GM21360 (cell line): Measurements from ENCODE around the gene ENOX1.

Experiments used
- ATAC-seq: cut with Tn5 transposase; IDR thresholded peaks from one replicate; pipeline ENCODE4 v1.9.1; 2021; ENCODE audit warnings: mild to moderate bottlenecking, moderate library complexity; ENCODE audit not compliant: unreplicated experiment

The ENOX1 gene

DNA sequence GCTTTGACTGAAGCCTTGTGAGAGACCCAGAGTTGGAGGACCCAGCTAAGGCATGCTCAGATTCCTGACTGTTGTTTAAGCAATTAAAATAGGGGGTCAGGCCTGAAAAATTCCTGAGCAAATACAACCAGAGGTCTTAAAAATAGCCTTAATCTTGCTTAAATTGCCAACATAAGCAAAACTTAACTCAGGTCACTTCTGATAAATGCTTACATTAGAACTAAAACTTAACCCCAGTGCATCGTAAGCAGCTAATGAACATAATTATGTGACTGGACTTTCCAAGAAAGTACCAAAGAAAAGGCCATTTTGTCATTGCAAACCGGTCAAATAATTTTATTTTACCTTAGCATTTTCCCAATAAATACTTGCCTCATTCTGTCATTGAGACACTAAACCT is 294.5 kb downstream of the ENOX1 start:
- no peak for ATAC-seq

DNA sequence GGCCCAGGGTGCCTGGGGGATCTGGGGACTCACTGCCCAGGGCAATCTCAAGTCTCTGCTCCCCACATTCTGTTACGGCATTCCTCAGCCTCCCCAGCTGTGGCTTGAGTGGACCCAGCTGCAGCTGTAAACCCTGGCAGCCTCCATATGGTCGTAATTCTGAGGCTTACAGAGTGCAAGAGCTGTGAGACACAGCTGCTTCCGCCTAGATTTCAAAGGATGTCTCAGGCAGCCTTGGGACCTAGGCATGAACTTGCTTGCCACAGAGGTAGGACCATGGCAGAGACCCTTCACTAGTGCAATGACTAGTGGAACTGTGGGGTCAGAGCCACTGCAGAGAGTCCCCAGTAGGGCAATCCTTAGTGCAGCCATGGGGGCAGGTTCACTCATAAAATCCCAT is 297.5 kb downstream of the ENOX1 start:
- ATAC-seq: no peak

DNA sequence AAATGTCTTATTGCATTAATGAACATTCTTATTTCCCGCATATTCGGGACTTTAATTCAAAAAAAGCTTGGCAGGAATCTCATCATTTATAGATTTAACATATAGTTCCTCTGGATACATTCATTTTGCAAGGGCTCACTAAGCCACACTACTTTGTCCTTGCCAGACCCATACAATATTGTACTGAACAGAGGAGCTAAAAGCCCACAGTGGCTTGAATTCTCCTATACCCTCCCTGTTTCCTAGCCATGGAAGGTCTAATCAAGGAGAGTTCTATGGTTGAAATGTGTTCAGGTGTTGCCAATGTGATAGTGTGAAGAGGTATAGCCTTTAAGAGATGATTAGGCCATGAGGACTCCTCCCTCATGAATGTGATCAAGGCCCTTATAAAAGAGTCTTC is 298.9 kb downstream of the ENOX1 start:
- no peak for ATAC-seq

DNA sequence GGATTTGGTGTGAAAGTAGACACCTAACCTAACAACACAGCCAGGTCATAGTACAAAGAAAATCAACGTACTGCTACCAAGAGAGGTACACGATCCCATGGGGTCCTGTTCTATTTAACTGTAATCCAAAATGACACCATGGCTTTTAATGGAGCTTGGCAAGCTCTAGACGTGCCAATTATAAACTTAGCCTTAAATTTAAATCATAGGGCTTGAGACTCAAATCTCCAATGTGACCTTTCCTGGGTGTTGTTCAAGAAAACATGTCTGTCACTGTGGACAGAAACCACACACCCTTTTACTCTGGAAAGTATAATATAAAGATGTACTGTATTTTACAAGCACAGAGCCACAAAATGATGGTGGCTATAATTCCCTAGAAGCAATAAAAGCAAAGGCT is 299.3 kb downstream of the ENOX1 start:
- no peak for ATAC-seq

DNA sequence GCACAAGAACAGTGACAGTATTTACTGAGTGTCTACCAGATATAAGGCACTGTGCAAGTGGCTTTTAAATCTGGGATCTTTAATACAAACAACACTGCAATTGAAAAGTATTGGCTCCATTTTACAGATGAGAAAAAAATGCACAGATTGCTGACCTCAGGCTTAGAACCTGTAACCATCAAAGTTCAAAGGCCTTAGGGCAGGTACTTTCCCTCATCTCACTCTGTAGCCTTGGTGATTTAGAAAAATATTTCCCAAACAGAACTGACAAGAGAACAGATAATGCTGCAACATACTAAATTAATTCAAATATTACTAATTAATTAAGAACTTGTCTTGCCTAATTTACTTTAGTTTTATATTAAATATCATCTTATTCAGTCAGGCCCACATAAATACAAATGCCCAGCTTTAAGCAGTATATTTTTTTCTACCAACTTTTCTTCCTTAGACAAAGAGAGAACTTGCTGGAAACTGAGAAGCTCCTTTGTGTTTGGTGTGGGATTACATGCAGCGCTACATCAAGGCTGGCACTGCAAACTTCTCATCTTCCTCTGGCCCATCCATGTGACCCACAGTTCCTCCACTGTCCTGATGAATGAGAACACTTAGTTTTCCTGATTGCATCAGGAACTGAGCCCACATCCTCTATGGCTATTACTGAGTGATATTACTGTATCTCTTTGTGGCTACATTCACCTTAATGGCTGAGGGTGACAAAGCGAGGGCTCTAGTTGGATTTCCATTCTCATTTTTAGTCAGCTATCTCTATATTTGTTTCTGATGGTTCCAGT is 302.1 kb downstream of the ENOX1 start:
- ATAC-seq: no peak

DNA sequence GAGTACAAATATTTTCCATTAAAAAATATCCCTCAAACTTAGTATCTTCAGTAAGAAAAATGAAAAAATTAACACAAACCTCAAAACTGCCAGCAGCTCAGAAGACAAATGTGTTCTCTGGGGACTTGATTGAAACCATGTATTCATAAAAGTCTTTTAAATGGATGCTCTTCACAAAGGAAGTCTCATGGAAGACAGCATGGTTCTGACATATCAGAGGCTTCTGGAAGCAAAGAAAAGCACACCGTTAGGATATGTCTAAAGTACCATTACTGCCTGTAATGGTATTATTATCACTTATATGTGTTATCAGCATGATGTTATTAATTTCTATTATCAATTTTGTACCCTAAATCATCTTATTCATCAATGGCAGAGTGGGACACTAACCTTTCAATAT is 302.8 kb downstream of the ENOX1 start:
- ATAC-seq: no peak

DNA sequence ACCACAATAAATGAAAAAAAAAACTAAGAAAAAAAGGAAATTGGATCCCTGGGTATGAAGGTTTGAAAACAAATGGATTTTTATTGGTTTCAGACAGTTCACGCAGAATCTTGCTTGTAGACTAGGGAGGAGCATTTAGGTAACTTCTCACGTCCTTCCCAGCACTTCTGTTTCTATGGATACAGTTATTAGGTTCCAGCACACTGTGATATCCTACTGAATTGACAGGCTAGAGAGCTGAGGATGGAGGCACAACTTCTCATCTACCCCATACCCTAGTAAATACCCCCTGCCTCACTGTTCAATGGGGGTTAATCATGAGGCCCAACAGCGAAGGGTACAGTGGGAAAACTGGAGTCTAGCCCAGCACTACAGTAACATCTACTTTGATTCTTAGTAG is 304.1 kb downstream of the ENOX1 start:
- ATAC-seq: no peak

DNA sequence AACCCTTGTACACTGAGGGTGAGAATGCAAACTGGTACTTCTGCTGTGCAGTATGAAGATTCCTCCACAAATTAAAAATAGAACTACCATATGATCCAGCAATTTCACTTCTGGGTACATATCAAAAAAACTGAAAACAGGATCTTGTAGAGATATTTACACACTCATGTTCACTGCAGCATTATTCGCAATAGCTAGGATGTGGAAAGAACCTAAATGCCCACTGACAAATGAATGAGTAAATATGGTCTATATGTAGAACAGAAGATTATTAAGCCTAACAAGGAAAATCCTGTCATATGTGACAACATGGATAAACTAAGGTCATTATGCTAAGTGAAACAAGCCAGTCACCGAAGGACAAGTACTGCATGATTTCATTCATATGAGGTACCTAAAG is 304.7 kb downstream of the ENOX1 start:
- no peak for ATAC-seq

DNA sequence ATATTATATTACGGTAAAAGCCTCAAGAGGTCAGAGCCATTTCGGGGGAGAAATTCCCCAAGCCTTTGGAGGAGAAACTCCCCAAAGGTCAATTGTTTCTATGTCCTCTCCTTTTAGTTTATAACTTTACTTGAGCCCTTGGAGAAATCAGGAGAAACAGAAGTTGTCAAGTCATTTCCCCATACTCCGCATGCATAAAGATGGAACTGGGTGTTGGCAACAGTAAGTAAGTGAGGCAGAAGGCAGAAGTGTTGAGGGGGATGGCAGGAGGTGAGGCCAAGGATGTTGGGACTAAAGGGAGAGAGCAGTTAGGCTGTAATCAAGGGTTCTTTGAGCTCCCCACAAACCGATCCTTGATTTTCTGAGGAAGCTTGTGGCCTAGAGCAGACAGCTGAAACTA is 307.9 kb downstream of the ENOX1 start:
- no peak for ATAC-seq

DNA sequence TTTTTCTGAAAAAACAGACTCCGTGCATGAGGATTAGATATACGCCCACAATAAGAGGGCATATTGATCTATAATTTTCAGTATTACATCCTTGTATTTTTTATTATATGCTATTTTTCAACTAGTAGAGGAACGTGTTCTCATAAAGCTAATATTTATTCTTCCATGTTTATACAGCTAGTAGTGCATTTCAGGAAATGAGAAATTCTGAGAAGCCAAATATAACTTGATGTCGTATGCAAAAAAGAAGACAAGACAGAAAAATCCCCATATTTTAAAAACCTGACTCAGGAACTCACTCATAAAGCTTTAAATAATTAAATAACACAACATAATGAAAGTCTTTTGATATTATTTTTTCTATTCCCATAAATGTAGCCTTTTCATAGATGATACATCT is 308.6 kb downstream of the ENOX1 start:
- ATAC-seq: no peak

DNA sequence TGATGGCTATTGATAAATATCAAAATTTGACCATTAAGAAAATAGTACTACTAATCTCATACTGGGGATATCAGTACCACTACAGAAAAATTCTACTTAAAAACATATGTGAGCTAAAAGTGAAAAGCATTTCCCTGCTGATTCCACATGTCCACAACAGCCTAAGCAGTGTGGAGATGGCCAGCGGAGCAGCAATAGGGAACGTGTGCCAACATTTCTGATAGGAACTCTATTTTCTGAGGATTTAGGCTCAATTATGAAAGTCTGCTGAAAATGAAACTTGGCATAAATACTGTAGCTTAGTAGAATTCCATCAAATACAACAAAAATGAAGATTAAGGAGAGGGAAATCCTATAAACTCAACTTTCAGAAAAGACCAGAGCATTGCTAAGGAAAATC is 311.6 kb downstream of the ENOX1 start:
- ATAC-seq: no peak

DNA sequence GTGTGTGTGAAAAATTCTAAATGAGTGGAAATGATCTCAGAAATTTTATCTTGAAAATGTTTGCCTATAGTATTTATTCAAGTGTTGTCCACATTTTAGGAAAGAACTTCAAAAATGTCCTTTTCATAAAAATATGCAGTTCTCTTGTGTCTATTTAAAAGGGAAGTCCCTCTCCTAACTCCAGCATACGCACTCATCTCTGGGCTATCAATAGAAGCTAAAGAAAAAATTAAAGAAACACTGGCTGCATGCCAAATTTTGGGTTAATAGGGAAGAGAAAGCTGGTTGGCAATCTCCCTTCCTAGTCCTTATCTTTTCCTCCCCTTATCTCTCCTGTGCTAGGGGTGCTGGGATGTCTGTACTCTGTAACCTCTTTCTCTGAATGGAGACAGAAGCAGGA is 313.3 kb downstream of the ENOX1 start:
- no peak for ATAC-seq

DNA sequence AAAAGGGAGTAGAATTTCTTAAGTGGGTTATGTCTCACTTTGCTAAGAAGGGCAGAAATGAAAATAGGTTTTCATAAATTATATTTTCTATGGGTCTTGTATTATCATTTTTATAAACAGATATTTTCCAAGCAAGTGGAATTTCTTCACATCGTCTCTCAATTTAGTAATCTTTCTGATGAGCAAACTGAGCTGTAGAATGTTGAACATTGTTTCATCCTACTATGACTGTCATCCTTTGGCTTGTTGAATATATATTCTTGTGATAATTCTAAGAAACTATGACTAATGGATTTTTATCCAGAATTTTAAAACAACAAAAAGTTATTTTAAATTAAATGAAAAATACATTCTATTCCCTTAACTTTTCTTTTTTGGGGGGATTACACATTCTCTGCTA is 313.8 kb downstream of the ENOX1 start:
- ATAC-seq: no peak

DNA sequence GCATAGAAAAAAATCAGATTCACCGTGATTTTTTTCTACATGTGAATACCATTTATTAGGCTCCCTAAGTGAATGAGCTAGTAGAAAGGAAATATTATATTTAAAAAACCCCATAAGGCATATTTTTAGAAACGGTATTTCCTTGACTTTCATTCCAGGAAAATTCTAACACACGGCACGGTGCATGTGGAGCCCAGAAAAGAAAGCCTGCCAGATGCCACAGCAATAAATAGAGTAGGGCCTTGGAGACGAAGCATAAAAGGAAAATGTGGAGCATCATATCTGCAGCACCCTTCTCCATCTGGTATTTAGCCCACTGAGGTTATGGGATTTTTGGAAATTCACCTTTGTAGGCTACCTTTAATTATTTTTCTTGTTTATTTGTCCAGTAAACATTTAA is 314.4 kb downstream of the ENOX1 start:
- no peak for ATAC-seq

DNA sequence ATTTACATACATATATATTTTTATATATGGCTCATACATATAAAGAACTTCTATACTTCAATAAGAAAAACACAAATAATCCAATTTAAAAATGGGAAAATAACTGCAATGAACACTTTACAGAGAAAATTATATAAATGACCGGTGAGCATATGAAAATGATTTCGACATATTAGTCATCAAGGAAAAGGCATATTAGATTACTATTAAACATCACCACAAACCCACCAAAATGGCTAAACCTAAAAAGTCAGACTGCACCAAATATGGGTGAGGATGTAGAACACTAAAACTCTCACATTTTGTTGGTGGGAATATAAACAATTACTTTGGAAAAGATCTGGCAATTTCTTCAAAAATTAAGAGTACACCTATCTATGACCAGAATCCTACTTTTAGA is 316.2 kb downstream of the ENOX1 start:
- ATAC-seq: no peak

DNA sequence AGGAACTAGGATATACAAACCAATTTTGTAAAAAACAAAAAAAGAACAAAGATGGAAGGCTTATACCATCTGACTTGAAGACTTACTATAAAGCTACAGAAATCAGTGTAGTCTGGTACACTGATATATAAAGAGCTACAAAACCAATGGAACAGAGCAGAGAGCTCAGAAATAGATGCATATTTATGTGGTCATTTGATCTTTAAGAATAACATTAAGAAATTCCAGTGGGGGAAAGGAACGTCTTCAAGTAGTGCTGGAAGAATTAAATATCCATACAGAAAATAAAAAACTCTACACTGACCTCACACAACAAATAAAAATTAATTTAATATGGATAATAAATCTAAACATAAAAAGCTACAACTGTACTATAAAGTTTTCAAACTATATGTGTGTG is 317.0 kb downstream of the ENOX1 start:
- no peak for ATAC-seq

DNA sequence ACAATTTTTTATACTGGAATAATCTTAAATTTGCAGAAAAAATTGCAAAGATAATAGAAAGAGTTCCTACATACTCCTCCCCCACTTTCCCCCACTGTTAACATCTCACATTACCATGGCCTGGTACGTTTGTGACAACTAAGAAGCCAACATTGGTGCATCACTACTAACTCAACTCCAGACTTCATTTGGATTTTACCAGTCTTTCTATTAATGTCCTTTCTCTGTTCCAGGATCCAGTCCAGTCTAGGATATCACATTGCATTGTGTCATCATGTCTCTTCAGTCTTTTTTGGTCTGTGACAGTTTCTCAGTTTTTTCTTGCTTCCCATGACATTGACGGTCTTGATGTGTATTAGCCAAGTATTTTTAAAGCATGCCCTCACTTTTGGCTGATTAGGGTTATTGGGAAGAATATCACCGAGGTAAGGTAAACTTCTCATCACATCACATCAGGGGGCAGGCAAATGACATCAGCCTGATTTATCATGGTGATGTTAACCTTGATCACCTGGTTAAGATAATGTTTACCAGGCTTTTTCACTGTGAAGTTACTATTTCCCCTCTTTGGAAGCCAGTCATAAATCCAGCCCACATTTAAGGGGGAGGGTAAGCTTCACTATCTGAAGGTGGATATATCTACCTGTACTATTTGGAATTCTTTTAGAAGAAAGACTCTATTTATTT is 322.1 kb downstream of the ENOX1 start:
- no peak for ATAC-seq

DNA sequence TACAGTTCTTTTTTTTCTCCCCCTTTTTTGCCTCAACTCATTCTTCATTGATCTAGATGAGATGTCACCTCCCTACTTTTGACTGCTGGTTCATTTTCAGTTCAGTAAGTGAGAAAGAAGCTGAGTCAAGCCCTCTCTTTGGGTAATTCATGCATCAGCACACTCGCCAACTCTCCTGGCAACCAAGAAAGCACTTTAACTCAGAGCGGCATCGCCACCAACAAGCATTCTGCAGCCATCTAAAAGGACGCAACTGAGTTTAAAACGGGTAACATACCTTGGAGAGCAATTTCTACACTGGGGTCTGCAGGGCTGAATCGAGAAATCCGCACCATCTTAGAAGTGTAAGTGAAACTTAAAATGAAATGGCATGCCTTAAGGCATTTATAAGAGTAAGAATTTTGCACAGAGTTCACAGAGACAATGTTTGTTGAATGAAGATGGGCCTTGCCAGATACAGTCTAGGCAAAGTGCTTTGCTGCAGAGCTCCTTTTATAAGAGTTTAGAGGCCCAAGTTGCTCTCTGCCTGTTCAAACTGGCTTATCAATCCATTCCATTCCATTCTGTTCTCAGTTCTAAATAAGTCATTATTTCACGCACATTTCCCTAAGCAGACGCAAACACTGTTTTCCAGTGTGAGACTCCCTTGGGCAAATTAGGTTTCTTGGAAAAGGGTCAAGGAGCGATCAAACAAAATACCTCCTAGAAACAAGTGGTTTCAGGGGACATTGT is 338.0 kb downstream of the ENOX1 start:
- no peak for ATAC-seq

DNA sequence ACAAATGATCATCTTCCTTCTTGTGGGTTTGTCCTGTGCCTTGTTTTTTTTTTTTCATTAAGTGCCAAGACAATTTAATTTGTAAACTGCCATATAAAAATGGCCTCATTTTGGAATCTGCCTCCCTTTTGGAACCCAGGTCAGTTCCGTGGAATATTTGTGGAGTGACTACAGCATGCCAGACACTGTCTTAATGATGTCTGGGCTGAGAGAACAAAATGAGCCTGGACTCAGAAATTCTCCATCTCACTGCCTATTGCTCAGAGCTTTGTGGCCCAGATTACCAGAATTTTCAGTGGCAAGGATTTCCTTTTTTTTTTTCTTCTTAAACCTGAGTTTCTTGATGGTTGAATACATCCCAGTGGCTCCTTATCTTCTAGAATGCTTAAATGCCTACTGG is 340.6 kb downstream of the ENOX1 start:
- no peak for ATAC-seq

DNA sequence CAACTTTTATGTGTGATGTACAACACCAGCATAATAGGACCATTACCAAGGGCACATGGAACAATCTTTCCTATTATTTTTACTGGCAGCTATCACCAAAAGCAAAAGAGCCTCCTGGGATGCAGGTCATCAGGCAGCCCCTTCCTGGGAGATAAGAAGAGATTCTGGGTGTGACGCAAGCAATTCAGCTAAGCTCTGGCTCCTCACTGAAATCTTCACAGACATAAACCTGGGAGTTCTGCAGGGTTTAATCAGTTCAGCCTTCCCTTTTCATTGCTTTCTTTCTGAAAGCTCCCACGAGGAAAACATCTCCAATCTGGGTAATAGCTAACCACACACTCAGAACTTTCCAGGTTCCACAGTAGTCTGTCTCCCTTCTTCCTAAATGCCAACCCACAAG is 341.1 kb downstream of the ENOX1 start:
- no peak for ATAC-seq

DNA sequence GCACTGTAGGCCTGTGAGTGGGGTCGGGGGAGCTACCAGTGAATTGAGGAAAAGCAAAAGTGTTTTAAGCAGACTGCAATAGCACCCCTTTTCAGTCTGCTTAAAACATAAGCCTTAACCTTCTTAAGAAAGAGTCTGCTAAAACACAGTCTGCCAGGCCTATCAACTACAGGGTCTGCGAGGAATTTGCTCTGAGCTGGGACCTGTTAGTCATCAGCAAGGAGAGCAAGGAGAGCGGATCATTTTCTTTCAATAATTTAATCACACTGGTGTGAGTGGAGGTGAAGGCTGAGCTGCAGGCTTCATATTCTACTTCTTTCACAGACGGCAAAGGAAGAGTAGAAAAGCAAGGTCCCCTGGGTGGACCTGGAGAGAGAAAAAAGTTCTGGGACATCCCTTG is 342.7 kb downstream of the ENOX1 start:
- no peak for ATAC-seq

DNA sequence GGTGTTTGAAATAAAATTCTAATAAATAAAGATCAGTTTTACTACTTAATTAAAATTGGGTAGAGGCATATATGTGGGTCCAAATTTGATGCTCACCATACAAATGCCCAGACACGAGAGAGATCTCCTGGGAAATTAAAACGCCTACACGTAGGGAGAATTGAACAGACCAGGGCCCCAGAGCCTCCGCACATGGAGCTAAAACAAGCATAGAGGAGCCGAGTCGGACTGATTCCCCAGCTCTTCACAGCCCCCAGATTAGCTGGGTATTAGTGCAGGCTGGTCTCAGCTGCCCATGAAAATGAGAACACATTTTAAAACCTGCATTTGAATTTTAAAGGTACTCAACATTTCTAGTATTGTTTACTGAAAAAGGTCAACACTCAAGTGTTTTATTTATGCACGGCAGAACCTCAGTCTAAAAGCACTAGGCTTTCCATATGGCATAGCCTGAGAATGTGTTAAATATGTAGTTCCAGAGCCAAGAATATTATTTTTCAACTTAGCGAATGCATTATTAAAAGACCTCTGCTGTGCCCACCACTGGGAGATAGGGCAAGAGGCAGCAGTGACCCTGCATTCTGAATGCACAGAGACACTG is 344.8 kb downstream of the ENOX1 start:
- ATAC-seq: no peak
